HepG2 (cell line): ENCODE measurements around the gene GYS2. TPM values are rescaled to one million over a fixed set of nuclear protein-coding genes. Genes with fewer than 3 reads are reported as not detected.

Source experiments
- ATAC-seq: fragments of 200-7000 bp; cut with Tn5 transposase; 3 replicates; pipeline ENCODE4 v1.9.1; 2020; ENCODE audit warnings: mild to moderate bottlenecking, moderate library complexity
- BruUV-seq: library from RNA; stranded (reverse); fragments of 400-500 nt; replicated peaks from 2 replicates; lab custom pipeline; 2021; lab: Mats Ljungman, UMichigan
- CTCF ChIA-PET: fragments of 300-600 bp; formaldehyde crosslinking; extraction: SDS; loops from one replicate; lab custom pipeline; 2021; ENCODE audit warnings: low total read pairs, inconsistent platforms, low intra/inter-chr PET ratio; lab: Yijun Ruan, JAX
- POLR2A ChIA-PET: fragments of 350-600 bp; sonication (Branson Sonifier 250); formaldehyde crosslinking; loops from one replicate; lab custom pipeline; 2020; ENCODE audit warnings: antibody characterized with exemption, inconsistent platforms; lab: Yijun Ruan, JAX
- DNase-seq: peaks from one replicate; pipeline ENCODE4 v3.0.0-alpha.2; 2015; ENCODE audit warnings: low spot score
- FAIRE-seq: peaks from 3 replicates; lab custom pipeline; 2011; peaks lifted over from hg19 to GRCh38; lab: Jason Lieb, UNC
- H2AFZ ChIP-seq: one replicate; pipeline ENCODE4 v1.6.1; 2011; ENCODE audit warnings: low read length, inconsistent platforms
- H3K27ac ChIP-seq: fragments of 300-600 bp; 3 replicates; pipeline ENCODE4 v1.8.0; 2011; ENCODE audit warnings: mixed run types, mild to moderate bottlenecking, mixed read lengths, low read length, inconsistent platforms; ENCODE audit not compliant: insufficient read depth; ENCODE audit errors: extremely low read length
- H3K27me3 ChIP-seq, 2 experiments: fragments of 200-600 bp in 1 of 2; 2 replicates in 1 of 2; 3 replicates in 1 of 2; pipeline versions ENCODE4 v1.6.0 to v1.8.0; 2011; ENCODE audit warnings: low read length in 2 of 2, mild to moderate bottlenecking in 2 of 2, moderate library complexity in 2 of 2, inconsistent platforms in 1 of 2; ENCODE audit not compliant: insufficient read depth in 2 of 2, control insufficient read depth in 1 of 2
- H3K36me3 ChIP-seq, 2 experiments: fragments of 200-600 bp in 1 of 2; replicated peaks in 1 of 2; 2 replicates in 1 of 2; 3 replicates in 1 of 2; pipeline versions ENCODE4 v1.5.1 to v1.8.0; 2011; ENCODE audit warnings: low read length in 2 of 2, inconsistent platforms in 1 of 2; ENCODE audit not compliant: insufficient read depth in 2 of 2, control insufficient read depth in 1 of 2
- H3K4me1 ChIP-seq: 2 replicates; pipeline ENCODE4 v1.5.1; 2012; ENCODE audit warnings: low read length, inconsistent platforms; ENCODE audit not compliant: insufficient read depth
- H3K4me2 ChIP-seq: 2 replicates; pipeline ENCODE4 v1.6.0; 2011; ENCODE audit warnings: low read depth, low read length, inconsistent platforms
- H3K4me3 ChIP-seq, 3 experiments: fragments of 200-600 bp in 1 of 3; sonication (generic), shearing (Covaris generic) in 1 of 3; replicated peaks in 1 of 3; 2 replicates each; pipeline ENCODE4 v1.5.1; 2011 to 2016; ENCODE audit warnings: low read length in 3 of 3, inconsistent platforms in 2 of 3, low read depth in 2 of 3, mild to moderate bottlenecking in 2 of 3, control low read depth in 1 of 3, mixed read lengths in 1 of 3; ENCODE audit not compliant: insufficient read depth in 1 of 3
- H3K79me2 ChIP-seq: one replicate; pipeline ENCODE4 v1.6.1; 2011; ENCODE audit warnings: low read length, inconsistent platforms; ENCODE audit not compliant: insufficient read depth
- H3K9ac ChIP-seq: 2 replicates; pipeline ENCODE4 v1.6.0; 2011; ENCODE audit warnings: mild to moderate bottlenecking, low read depth, low read length, inconsistent platforms; ENCODE audit not compliant: insufficient read depth
- H3K9me3 ChIP-seq: 2 replicates; pipeline ENCODE4 v1.5.1; 2012; ENCODE audit warnings: mild to moderate bottlenecking, low read length
- H4K20me1 ChIP-seq: 2 replicates; pipeline ENCODE4 v1.6.0; 2011; ENCODE audit warnings: inconsistent platforms, mild to moderate bottlenecking, low read length, moderate library complexity; ENCODE audit not compliant: insufficient read depth
- DRAP1 ChIP-seq: IDR thresholded peaks from 2 replicates; pipeline ENCODE4 v1.6.1; 2016; ENCODE audit warnings: missing genetic modification reagents, missing compliant biosample characterization
- FOXO4 ChIP-seq: sonication (generic); formaldehyde crosslinking; conservative IDR thresholded peaks from 2 replicates; pipeline ENCODE4 v1.8.1; 2023; ENCODE audit warnings: missing genetic modification reagents
- KAT2B ChIP-seq: fragments of 150-350 bp; IDR thresholded peaks from 2 replicates; pipeline ENCODE4 v1.6.1; 2014; ENCODE audit warnings: low read depth, low read length, borderline replicate concordance
- MYNN ChIP-seq: sonication (generic); formaldehyde crosslinking; IDR thresholded peaks from 2 replicates; pipeline ENCODE4 v1.4.0; 2020; ENCODE audit warnings: mild to moderate bottlenecking, low read depth, missing genetic modification reagents
- NFE2L2 ChIP-seq: fragments of 150-350 bp; IDR thresholded peaks from 2 replicates; pipeline ENCODE4 v1.6.1; 2014; ENCODE audit warnings: low read length
- RFX3 ChIP-seq: IDR thresholded peaks from 2 replicates; pipeline ENCODE4 v1.6.1; 2016; ENCODE audit warnings: missing biosample characterization, missing genetic modification reagents
- SCMH1 ChIP-seq: sonication (generic); formaldehyde crosslinking; IDR thresholded peaks from 2 replicates; pipeline ENCODE4 v1.9.0; 2021; ENCODE audit warnings: missing genetic modification reagents, mild to moderate bottlenecking, borderline replicate concordance
- ZNF431 ChIP-seq: sonication (generic); formaldehyde crosslinking; IDR thresholded peaks from 2 replicates; pipeline ENCODE4 v1.9.0; 2022; ENCODE audit warnings: missing genetic modification reagents, low read depth, mild to moderate bottlenecking, borderline replicate concordance
- WGBS: methylation state at CpG from one replicate; pipeline ENCODE4 v1.1.6; 2017; ENCODE audit warnings: low lambda C conversion rate; 5-methylcytosine and 5-hydroxymethylcytosine counted together
- in situ Hi-C: cut with HindIII; loops from 2 replicates; pipeline ENCODE4 v1.10.0; 2017; ENCODE audit warnings: low pct_unique_long_range_greater_than_20kb; ENCODE audit not compliant: extremely low pct_ligation_motif_present
- intact Hi-C: fragments of 100-400 bp; cut with micrococcal nuclease; formaldehyde crosslinking; loops from one replicate; pipeline ENCODE4 v1.10.0; 2022; ENCODE audit not compliant: unreplicated experiment
- polyA plus RNA-seq, 8 experiments: library from polyadenylated mRNA; depleted of rRNA in 3 of 8; stranded (reverse) in 7 of 8; unstranded in 1 of 8; fragments of >200 nt; fragmentation: Illumina TruSeq in 4 of 8; extraction: Trizol in 4 of 8; gene quantifications; 2 replicates each; pipeline versions ENCODE4 v1.2.1 to v1.2.3, GENCODE V29; 2011 to 2016; ENCODE audit warnings: low read depth in 4 of 8, missing spikeins in 1 of 8, mixed read lengths in 1 of 8; ENCODE audit not compliant: insufficient read depth in 1 of 8
- total RNA-seq, 5 experiments: library from RNA; depleted of rRNA; stranded (reverse); fragments of >200 nt; fragmentation: Illumina TruSeq; extraction: Trizol; gene quantifications; 2 replicates each; pipeline ENCODE4 v1.2.3, GENCODE V29; 2016; ENCODE audit warnings: low read depth in 1 of 5
- TF ChIP-seq, protein P1 (sequence below), 2 experiments: sonication (generic) in 1 of 2; formaldehyde crosslinking in 1 of 2; IDR thresholded peaks; 2 replicates each; pipeline versions ENCODE4 v1.6.1 to v1.9.0; 2014 to 2022; ENCODE audit warnings: antibody characterized with exemption in 1 of 2, borderline replicate concordance in 1 of 2, inconsistent platforms in 1 of 2, low read depth in 1 of 2, missing genetic modification reagents in 1 of 2

Gene GYS2
- total and polyA plus RNA-seq, 2 of the 13 experiments (the other 11 are each of a cell fraction or from before 2014, with no cell fraction given) = not detected

DNA sequence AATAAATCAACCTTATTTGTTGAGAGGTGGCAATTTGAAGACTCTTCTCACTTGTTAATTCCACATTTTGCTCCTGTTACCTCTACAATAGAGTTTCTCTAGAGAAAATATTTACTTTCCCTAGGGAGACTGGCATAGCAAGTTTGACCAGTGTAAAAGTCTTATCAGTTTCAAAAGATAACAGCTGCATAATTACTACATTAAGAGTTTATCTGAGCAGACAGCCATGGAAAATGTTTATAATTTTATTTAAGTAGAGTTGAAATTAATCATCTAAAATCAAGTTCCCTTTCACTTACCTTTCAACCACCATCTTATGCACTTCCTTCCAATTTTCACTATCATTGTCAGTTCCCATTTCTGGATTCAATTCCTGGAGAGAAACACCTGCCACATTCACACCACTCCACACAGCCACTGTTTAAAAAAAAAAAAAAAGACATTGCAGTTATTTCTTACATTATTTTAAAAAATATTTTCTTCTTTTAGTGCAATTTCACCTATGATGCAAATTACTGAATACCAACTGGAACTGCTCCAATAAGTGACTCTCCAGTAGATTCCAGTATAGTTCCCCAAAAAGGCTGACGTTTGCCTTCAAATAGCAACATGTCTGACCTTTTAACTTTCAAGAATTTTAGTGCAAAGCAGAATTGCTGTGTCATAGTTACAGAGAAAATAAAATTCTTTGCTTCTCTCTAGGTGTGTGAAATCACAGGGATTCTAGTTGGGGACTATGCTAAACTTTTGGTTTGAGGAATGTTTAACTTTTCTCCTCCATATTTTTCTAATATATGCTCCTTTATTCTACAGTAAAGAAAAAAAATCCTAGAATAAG lies 33.6 kb upstream of the GYS2 start:
- no TSS peak for BruUV-seq
- in situ Hi-C loops = no loop called here
- FAIRE-seq = no peak
- Histone ChIP-seq H3K9ac (no peak overlapping the region), H3K36me3 (no peaks in the 10 kb centered on the region), H3K4me3 (no peak overlapping the region), H3K27me3 (no peaks in the 10 kb centered on the region; a peak in 1 of 5 replicates), H3K27ac (no peak overlapping the region), H4K20me1 (no peaks in the 10 kb centered on the region), H3K4me2 (no peak overlapping the region), H3K4me1 (no peaks in the 10 kb centered on the region), H3K9me3 (no peaks in the 10 kb centered on the region), H3K79me2 (no peaks in the 10 kb centered on the region), H2AFZ (no peak overlapping the region)
- 0% methylated on average over 1 of the region's 1 CpG for WGBS
- no peak for TF ChIP-seq MYNN (CRISPR knock-in tag)
- TF ChIP-seq NFE2L2 = peak; percentile 71; the same call in 1 of the 2 replicates
- ChIA-PET CTCF (no interaction called here), POLR2A (no interaction called here)
- no peak for DNase-seq
- intact Hi-C loops = no loop called here
- no peak for ATAC-seq

- H2AFZ ChIP-seq = no peak overlapping the region
- no peaks in the 10 kb centered on the region for H3K9me3 ChIP-seq
- in situ Hi-C loops = no loop called here
- no peak overlapping the region for H3K4me3 ChIP-seq
- no peak for FAIRE-seq
- DNase-seq = no peak
- BruUV-seq = no TSS peak
- H3K27me3 ChIP-seq = no peaks in the 10 kb centered on the region; a peak in 1 of 5 replicates
- H3K79me2 ChIP-seq = no peaks in the 10 kb centered on the region
- CTCF ChIA-PET = no interaction called here
- intact Hi-C loops = no loop called here
- POLR2A ChIA-PET = no interaction called here
- no peak overlapping the region for H3K9ac ChIP-seq
- no peak overlapping the region for H3K27ac ChIP-seq
- H3K36me3 ChIP-seq = no peaks in the 10 kb centered on the region
- no peak for ATAC-seq
- 83% methylated on average over 3 of the region's 3 CpGs for WGBS
- H4K20me1 ChIP-seq = no peaks in the 10 kb centered on the region
- H3K4me2 ChIP-seq = no peak overlapping the region
- no peaks in the 10 kb centered on the region for H3K4me1 ChIP-seq
- TF ChIP-seq KAT2B = no peak
- no peak for TF ChIP-seq DRAP1 (CRISPR knock-in tag)
- TF ChIP-seq SCMH1 (CRISPR knock-in tag) = no peak
- TF ChIP-seq, protein P1, sequence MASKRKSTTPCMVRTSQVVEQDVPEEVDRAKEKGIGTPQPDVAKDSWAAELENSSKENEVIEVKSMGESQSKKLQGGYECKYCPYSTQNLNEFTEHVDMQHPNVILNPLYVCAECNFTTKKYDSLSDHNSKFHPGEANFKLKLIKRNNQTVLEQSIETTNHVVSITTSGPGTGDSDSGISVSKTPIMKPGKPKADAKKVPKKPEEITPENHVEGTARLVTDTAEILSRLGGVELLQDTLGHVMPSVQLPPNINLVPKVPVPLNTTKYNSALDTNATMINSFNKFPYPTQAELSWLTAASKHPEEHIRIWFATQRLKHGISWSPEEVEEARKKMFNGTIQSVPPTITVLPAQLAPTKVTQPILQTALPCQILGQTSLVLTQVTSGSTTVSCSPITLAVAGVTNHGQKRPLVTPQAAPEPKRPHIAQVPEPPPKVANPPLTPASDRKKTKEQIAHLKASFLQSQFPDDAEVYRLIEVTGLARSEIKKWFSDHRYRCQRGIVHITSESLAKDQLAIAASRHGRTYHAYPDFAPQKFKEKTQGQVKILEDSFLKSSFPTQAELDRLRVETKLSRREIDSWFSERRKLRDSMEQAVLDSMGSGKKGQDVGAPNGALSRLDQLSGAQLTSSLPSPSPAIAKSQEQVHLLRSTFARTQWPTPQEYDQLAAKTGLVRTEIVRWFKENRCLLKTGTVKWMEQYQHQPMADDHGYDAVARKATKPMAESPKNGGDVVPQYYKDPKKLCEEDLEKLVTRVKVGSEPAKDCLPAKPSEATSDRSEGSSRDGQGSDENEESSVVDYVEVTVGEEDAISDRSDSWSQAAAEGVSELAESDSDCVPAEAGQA (IDR thresholded peaks at IDR 0.05; ENCODE audit: low read depth) = no peak
- TF ChIP-seq, protein P1 (CRISPR knock-in tag; IDR thresholded peaks at IDR 0.05; ENCODE audit: borderline replicate concordance) = no peak
- TF ChIP-seq ZNF431 (CRISPR knock-in tag) = no peak
- no peak for TF ChIP-seq FOXO4 (CRISPR knock-in tag)
- no peak for TF ChIP-seq RFX3 (CRISPR knock-in tag)
Observed at GRCh38 chr12:21634245-21634644, 29.6 kb upstream of the GYS2 start.
